GM21381 (cell line): ENCODE results near the gene IGF1.
"Not testable (repeated sequence)": the region's sequence is repeated elsewhere in the genome, so short reads cannot be mapped to it uniquely, and the experiment has no call there.

Source experiments
- ATAC-seq: cut with Tn5 transposase; IDR thresholded peaks from one replicate; pipeline ENCODE4 v1.9.1; 2021; ENCODE audit warnings: mild to moderate bottlenecking, moderate library complexity; ENCODE audit not compliant: unreplicated experiment

IGF1 gene

DNA sequence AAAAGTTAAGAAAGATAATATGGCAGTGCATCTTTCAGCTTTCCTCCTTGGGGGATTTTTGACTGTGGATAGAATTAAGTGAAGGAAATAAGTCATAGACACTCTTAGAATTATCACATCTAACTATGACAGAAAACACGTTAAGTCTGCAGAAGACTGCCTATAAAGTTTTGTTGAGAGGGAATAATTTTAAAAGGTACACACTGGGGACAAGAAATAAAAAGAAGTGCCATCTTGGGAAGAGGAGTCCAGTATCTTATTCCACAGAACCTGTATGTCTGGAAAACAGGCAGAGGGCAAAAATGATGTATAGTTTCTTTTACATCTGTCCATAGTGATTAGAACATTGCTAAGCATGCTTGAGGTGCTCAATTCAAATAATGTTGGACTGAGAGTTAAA lies 80.7 kb downstream of the IGF1 start:
- ATAC-seq: no peak

DNA sequence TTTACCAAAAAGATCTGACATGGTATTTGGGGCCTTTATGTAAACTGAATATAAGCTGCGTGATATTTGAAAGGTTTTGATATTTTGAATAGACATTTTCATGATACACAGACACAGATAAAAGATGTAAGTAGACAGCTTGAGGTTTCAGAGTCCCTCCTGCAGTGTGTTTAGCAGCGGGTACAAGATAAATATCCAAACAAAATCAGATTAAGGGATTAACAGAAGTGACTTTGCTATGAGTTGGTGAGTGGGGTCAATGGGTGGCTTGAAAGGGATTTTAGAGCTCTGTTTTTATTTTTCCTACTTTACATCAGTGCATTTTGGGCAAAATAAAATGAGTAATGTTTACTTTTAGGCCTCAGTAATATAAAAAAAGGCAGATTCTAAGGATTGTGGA lies 84.1 kb downstream of the IGF1 start:
- ATAC-seq: no peak

DNA sequence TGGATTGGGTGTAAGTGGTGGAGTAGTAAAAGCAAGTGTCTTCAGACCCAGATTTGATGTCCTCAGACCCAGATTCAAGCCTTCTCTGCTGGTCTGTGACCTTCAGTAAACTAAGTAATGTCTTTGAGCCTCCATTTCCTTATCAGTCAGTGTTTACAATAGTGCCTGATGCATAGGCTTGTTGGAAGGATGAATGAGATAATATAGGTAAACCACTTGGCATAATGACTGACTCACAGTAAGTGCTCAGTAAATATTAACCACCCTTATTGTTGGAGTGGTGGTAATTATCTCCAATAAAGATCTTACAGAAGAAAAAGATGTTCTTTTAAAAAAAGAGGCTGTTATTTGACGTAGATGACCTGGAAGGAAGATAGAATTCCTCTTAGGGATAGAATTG lies 86.2 kb downstream of the IGF1 start:
- ATAC-seq: no peak

DNA sequence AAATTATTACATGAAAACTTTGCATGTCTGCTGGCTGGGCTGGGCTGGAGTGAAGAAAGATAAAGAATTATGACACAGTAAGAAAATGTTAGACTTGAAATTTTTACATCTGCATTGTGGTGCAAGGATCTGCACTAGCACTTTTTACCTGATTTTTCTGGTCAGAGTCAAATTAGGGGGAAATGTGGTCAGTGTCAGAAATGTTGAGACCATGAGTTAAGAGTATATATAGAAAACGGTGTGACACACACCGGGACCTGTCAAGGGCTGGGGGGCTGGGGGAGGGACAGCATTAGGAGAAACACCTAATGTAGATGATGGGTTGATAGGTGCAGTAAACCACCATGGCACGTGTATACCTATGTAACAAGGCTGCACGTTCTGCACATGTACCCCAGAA lies 90.3 kb downstream of the IGF1 start:
- no peak for ATAC-seq

DNA sequence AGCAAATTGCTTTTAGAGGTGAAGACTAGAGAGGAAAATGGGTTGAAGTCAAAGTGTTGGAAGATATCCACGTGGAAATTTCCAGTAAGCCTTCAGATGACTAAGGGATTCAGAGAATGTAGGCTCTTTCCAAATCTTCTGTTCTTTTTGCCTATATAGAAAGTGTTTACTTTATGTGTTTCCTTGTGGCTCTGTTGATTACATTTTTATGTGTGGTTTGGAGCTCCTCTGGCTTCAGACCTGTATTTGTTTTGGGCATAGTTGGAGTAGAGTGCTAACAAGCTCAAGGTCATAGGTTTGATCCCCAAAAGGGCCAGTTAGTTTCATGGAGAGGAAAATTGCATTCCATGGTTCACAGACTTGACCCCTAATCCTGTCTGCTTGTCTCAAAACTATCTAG lies 91.9 kb downstream of the IGF1 start:
- no peak for ATAC-seq

DNA sequence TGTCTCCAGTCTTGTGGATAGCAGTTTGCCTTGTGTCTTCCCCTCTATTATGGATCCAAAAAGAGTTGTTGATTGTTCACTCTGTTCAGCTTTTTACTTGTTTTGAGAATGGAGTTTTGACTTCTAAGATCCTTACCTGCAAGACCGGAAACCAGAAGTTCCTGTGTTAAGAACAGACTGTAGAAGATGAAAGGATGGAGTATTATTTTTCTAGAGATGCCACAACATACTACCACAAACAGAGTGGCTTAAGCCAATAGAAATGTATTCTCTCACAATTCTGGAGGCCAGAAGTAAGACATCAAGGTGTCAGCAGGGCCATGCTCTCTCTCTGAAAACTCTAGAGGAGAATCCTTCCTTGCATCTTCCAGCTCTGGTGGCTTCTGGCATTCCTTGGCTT lies 95.0 kb downstream of the IGF1 start:
- no peak for ATAC-seq

DNA sequence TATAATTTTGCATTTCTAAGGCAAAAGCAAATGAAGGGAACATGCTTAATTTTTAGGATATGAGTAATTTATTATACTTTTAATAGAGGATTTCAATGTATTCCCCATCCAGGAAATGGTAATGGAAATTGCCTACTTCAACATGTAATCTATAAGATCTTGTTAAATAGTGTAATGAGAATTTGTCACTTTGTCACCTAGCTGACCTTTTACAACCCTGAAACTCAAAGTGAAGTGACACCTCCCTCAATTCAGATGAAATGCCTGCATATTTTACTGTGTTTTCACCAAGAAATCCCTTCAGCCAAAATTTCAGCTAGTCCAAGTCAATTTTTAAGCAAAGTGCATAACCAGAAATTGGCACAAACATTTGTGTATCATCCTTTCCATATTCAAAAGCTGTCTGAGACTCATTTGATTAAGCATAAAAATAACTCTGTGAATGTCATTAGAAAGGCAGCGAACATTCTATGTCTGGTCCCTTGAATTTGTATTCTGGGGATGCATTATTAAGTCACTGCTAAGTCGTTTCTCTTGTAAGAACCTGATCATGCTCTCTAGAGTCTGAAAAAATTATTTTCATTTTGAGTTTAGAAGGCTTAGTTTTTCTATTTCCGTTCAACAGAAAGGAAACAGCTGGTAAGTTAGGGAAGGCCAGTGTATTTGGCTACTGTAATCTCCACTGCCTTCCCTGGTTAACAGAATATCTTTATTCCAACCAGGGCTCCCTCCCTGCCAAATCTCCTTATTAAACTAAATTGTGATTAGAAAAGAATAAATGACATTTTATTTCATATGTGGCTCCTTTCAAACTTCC lies 100.8 kb downstream of the IGF1 start:
- no peak for ATAC-seq

DNA sequence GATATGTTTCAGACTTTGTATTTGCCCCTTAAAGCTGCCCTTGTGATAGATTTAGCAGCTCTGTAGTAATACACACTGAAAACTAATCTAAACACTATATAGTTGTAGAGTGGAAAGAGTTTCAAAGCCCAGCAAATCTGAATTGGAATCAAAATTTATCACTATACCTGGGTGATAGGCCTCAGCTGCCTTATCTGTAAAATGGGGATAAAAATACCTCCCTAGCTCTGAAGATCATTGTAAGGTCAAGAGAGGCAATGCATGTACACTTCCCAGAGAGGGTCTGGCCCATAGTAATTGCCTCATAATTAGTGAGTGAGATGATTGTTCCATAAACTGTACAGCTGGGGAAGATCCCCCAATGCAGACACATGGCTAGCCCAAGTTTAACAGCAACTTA lies 103.6 kb downstream of the IGF1 start:
- ATAC-seq: no peak

DNA sequence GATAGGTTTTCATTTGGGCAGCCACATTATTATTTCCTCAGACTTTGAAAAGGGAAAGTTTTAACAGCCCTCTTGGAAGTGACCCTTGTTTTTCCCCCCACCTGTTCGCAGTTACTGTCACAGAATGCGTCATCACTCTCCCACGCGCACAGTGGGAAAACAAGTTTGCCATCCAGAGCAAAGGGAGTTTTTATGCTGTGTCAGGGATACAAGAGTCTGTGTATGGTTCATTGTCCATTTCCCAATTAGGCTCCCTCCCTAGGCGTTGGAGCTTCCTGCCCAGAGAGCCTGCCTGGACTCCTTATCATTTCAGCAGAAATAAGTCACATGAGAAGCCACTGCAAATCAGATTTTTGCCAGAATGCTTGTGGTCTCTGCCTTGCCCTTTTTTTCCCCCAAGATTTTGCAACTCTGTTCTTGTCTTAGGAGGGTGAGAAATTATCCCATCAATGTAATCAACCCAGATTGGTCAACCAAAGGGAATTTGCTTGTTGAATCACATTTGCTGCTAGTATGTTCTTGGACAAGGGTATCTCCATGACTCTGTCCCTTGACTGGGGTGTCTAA lies 104.1 kb downstream of the IGF1 start:
- no peak for ATAC-seq

DNA sequence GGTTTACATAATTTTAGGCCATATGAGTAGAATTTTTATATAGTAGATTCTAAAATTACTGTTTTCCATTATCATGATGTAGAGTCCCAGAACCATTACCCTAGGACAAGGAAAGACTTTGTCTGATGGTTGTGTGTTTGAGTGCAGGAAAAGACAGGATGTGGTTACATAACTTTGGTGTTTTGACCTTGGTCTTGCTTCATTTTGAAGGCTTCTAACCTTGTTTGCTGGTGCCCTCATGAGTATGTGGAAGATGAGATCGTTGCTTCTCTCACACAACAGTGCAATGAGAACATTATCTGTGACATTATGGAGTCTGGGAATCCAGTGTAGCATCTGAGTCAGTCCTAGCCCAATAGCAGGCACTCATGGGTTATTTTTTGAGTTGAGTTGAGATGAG lies 106.2 kb downstream of the IGF1 start:
- ATAC-seq: no peak

DNA sequence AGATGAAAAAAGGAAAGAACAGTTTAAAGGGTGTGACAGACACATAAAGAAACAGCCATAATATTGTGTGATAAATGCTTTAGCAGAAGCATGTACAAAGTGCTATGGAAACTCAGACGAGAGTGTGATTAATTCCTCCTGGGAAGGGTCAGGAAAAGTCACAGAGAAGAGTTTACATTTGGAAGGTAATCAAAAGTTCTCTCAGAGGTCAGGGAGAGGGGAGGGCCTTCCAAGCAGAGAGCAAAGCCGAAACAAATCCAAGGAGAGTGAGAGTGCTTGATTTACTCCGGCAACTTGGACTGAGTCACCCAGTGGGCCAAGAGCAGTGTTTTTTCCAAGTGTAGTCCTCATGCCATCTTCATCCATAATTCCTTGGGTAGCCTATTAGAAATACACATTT lies 108.3 kb downstream of the IGF1 start:
- ATAC-seq: no peak

DNA sequence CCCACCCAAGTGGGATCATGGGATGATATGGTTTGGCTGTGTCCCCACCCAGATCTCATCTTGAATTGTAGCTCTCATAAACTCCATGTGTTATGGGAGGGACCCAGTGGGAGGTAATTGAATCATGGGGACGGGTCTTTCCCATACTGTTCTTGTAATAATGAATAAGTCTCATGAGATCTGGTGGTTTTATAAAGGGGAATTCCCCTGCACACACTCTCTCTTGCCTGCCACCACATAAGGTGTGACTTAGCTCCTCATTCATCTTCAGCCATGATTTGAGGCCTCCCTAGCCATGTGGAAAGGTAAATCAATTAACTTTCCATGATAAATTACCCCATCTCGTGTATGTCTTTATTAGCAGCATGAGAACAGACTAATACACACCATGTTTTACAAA lies 109.2 kb downstream of the IGF1 start:
- ATAC-seq: no peak

DNA sequence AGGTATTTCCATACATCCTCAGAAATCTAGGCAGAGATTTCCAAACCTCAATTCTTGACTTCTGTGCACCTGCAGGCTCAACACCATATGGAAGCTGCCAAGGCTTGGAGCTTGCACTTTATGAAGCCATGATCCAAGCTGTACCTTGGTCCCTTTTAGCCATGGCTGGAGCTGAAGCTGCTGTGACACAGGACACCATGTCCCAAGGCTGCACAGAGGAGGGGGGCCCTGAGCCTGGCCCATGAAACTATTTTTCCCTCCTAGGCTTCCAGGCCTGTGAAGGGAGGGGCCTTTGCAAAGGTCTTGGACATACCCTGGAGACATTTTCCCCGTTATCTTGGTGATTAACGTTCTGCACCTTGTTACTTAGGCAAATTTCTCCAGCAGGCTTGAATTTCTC lies 110.5 kb downstream of the IGF1 start:
- no peak for ATAC-seq

DNA sequence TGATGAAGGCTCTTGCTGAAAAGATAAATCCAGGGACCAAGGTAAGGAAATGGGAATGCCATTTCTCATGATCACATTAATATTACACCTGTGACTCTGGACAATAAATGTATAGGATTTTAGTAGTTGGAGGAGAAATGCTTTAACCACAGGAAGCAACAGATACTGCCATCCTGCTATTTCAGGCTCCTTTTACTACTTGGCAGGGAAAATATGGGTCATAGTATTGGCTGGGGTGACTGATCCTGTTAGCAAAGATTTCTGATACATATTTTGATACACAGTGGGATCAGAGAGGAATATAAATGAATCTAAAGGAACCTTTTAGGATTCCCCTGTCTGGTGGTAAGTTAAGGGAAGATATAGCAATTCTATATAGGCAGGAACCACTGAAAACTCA lies 115.0 kb downstream of the IGF1 start:
- ATAC-seq: no peak

DNA sequence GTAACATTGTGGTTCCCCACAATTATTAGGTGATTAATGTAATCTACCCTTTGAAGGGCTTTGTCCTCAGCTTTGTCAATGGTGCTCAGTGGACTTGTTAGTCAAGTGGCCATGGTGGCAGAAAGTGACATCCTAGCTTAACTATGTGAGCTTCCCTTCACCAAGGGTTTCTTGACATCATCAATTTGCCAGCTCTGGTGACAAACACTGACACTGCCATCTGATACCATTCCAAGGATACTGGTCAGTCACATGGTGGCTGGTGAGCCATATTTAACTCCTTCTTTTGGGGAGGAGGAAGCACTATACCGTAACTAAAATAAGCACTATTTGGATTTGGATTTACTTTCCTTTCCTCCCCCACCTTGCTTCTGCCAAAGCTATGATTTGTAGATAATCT lies 115.7 kb downstream of the IGF1 start:
- no peak for ATAC-seq

DNA sequence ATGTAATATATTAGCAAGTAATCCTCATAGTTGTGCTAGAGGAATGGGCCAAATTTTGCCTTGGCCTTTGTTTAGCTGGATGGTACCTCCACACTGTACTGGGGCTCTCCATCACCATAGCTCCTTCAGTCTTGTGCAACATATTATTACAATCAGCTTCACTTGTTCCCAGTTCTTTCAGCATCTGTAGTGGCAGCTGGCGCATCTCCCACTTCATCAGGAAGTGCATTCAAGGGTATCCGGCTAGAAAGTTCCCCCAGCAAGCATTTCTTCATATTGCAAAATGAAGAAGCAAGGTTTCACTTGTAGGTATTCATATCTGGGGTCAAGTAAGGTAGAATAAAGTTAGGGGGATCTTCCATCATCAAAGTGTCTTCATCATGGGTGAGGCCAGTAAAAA lies 123.7 kb downstream of the IGF1 start:
- no peak for ATAC-seq

DNA sequence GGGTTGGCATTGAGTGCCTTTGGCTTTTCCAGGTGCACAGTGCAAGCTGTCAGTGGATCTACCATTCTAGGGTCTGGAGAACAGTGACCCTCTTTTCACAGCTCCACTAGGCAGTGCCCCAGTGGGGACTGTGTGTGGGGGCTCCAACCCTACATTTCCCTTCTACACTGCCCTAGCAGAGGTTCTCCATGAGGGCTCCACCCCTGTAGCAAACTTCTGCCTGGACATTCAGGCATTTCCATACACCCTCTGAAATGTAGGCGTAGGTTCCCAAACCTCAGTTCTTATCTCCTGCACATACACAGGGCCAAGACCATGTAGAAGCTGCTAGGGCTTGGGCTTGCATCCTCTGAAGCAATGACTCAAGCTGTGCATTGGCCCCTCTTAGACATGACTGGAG lies 126.1 kb downstream of the IGF1 start:
- not testable (repeated sequence) for ATAC-seq

DNA sequence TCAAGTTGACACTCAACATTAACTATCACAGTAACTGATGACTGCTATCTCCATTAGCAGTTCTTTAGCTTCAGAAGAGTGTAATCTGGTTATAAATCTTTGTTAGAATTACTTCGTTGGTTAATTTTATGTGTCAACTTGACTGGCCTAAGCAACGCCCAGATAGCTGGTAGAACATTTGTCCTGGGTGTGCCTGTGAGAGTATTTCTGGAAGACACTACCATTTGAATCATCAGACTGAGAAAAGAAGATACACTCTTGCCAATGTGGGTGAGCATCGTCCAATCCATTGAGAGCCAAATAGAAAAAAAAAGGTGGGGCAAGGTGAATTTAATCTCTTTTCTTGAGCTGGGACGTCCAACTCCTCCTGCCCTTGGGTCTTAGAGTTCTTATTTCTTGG lies 129.0 kb downstream of the IGF1 start:
- ATAC-seq: no peak

DNA sequence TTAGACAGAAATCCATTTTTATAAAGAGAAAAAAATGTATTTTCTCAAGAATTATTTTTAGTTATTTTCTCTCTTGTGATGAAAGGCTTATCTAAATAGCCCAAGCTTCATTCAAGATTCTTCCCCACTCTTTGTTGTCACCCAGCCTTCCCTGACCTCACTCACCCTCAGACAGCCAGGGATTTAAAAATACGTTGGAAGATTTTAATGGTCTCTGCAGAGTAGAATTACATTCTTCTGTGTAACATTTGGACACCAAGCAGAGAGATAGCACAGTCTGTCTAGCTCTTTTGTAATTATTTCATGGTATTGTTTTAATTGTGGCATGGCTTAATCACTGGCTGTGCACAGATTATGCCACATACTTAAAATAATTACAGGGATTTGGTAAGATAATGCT lies 130.3 kb downstream of the IGF1 start:
- ATAC-seq: no peak

DNA sequence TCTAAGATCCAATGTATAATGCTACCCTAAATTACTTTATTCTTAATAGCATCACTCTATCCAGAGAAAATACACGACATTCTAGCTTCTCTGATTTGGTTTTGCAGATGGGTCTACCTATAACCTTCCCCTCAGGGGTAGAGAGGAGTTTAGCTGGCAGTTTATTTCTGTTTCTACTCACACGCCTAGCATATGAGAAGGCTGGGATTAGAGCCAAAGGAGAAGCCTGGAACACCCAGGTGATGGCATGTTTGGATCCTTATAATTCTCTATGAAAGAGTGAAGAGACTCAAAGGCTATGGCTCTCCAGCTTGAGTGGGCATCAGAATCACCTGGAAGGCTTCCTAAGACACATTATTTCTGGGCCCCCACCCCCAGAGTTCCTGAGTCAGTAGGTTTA lies 131.3 kb downstream of the IGF1 start:
- no peak for ATAC-seq

DNA sequence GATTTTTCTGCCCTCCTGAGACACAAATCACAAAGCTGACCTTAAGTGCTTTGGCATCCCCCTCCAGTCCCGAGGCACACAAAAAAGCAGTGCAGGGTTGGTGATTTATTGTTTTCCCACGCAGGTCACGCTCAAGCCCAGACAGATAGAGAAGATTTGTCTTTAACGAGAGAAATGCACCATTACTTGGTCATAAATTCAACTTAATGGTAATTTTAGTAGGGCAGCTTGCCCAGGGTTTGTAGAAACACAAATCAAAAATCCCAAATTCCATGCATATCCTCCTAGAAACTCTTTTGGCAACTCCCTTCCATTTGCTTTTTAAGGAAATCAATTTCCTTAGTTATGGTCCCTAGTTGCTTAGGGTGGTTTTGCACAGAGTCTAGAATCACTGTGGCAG lies 132.6 kb downstream of the IGF1 start:
- ATAC-seq: no peak
